HG03066 (cell line): ENCODE data around the gene ANKS3.
A peak's percentile ranks its signal among the peaks of the same experiment; 100 is the strongest.
"Not testable (repeated sequence)": the region's sequence is repeated elsewhere in the genome, so short reads cannot be mapped to it uniquely, and the experiment has no call there.

Experiments used
- ATAC-seq: cut with Tn5 transposase; IDR thresholded peaks from one replicate; pipeline ENCODE4 v1.9.1; 2021; ENCODE audit warnings: low read depth; ENCODE audit not compliant: unreplicated experiment

ANKS3 gene

DNA sequence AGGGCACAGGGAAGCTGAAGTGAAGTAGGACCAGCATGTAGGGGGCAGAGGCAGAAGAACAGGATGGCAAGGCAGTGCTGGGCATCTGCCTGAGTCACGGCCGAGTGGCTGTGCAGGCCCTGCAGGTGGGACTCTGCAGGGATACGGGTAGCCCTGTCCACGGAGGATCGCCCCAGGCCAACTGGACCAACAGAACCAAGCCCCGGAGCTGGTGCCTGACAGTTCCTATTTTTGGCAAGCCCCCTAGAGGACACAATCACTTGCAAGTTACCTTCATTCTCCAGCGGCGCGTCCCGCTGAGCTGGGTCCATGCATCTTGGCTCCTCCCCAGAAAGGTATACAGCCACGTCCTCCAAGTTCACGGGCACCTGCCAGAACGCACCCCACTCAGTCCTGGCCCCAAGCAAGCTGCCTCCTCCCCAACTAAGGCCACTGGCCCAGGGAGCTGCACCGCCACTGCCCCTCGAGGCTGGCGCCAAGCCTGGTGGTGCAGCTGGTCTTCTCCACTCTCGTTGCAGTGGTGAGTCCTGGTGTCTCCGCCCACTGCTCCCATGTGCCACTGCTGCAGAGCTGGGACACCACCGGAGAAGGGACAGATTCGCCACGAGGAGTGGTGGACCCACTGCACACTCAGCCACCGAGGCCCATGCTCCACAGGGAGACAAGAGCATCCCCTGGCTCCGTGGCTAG is 26.3 kb upstream of the ANKS3 start:
- no peak for ATAC-seq

DNA sequence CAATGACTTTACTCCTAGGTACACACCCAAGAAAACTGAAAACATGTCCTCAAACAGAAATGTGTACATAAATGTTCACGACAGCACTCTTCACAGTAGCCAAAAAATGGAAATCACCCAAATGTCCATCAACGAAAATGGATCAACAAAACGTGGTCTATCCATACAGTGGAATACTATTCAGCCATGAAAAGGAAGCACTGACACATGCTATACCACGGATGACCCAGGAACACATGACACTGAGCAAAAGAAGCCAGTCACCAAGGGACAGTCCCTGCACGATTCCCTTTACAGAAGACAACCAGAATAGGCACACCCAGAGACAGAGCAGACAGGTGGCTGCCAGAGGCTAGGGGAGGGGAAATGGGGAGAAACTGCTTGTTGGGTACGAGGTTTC is 21.6 kb upstream of the ANKS3 start:
- ATAC-seq = no peak

DNA sequence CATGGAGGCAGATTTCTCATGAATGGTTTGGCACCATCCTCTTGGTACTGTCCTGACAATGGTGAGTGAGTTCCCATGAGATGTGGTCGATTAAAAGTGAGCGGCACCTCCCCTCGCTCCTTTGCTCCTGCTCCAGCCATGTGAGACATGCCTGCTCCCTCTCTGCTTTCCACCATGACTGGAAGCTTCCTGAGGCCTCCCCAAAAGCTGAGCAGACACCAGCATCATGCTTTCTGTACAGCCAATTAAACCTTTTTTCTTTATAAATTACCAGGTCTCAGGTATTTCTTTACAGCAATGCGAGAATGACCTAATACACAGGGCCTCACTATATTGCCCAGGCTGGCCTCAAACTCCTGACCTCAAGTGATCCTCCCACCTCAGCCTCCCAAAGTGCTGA is 20.8 kb upstream of the ANKS3 start:
- ATAC-seq = no peak

DNA sequence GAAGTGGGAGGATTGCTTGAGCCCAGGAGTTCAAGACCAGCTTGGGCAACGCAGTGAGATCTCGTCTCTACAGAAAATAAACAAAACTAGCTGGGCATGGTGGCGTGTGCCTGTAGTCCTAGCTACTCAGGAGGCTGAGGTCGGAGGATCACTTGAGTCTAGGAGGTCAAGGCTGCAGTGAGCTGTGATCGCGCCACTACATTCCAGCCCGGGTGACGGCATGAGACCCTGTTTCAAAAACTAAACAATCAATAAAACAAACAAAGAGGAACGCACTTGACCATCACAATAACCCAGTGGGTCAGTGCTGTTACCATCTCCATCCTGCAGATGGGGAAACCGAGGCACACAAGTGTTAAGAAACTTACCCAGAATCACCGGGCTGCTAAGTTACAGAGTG is 19.2 kb upstream of the ANKS3 start:
- ATAC-seq = no peak

DNA sequence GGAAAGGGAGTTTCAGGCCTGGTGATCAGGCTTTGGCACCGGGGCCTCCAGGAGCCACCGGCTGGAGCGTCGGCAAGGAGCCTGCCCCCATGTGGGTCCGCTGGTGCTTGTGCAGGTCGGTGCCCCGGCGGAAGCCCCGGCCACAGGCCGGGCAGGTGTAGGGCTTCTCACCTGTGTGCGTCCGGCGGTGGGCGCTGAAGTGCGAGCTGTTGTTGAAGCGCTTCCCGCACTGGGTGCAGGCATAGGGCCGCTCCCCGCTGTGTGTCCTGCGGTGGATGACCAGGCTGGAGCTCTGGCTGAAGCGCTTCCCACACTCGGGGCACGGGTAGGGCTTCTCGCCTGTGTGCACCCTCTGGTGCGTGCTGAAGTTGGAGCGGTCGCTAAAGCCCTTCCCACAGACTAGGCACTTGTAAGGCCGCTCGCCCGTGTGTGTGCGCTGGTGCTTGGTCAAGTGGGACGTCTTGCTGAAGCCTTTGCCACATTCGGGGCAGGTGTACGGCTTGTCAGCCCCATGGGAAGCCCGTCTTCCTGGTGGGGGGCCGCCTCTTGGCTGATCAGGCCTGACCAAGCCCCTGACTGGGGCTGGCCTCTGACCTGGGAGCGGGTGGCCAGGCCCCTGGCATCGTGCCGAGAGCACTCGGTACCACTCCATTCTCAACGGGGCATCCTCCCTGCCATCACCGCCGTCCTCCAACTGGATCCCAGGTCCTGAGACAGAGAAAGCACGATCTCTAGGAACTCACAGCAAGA is 18.5 kb upstream of the ANKS3 start:
- ATAC-seq = no peak

DNA sequence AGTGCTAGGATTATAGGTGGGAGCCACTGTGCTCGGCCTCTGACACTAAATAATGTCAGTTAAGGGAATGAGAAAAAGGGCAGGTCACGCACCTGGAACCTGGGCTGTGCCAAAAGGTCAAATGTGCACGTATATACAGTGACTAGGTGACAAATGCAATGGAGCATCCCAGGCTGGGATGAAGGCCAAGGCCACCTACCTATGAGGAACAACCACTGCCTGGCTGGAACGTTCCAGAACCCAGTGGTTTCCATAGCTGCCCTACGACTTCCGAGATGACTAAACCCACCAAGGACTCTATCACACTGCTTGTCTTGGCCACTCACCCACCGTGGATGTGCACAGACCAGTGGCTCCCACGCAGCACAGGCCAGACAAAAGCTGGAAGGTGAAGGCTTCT is 16.8 kb upstream of the ANKS3 start:
- ATAC-seq = no peak

DNA sequence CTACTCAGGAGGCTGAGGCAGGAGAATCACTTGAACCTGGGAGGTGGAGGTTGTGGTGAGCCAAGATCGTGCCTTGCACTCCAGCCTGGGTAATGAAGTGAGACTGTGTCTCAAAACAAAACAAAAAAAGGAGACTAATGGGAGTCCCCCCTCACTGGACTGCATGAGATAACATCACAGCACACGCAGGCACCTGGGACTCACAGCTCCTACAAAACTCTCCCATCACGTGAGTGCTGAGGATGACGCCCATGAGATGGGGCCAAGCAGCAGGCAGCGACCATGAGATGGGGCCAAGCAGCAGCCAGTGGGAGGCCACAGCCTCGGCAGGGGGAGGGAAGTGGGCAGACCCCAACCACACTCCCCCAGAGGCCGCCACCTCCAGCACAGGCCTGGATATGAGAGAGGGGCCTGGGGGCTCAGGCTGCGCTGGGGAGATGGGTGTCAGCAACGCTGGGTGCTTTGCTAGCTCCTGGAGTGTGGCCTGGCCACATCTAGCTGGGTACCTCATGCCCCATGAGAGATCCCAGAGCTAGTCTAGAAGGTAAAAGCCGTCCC is 15.7 kb upstream of the ANKS3 start:
- ATAC-seq = no peak

DNA sequence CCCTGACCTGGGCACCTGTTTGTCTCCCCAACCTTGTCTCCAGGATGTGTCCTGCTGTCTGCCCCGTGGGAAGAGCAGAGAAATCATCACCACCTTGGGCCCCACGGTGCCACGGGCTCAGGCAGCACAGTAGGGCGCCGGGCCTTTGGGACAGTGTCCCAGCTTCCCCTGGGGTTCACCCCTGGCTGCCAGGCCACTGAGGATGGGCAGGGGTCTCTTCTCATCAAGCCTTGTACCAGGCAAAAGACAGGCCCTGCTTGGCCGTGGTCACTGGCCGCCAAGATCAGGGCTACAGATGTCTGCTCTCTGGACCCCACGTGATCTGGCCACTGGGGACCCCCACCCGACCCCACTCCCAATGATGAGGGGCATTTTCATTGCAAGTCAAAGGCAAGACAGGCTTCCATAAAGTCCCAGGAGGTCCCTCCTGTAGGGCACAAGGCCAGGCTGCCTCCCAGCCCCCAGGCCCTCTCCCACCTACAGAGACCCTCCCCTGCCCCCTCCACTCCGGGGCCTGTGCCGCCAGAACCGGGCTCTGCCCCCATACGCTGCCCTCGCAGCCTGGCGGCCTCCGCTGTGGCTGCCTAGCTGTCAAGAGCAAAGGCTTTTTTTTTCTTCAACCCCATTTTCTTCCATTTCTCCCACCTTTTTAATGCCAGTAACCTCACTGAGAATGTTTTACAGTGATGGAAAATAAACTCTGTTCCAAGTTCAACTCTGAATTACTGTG is 14.8 kb upstream of the ANKS3 start:
- no peak for ATAC-seq

DNA sequence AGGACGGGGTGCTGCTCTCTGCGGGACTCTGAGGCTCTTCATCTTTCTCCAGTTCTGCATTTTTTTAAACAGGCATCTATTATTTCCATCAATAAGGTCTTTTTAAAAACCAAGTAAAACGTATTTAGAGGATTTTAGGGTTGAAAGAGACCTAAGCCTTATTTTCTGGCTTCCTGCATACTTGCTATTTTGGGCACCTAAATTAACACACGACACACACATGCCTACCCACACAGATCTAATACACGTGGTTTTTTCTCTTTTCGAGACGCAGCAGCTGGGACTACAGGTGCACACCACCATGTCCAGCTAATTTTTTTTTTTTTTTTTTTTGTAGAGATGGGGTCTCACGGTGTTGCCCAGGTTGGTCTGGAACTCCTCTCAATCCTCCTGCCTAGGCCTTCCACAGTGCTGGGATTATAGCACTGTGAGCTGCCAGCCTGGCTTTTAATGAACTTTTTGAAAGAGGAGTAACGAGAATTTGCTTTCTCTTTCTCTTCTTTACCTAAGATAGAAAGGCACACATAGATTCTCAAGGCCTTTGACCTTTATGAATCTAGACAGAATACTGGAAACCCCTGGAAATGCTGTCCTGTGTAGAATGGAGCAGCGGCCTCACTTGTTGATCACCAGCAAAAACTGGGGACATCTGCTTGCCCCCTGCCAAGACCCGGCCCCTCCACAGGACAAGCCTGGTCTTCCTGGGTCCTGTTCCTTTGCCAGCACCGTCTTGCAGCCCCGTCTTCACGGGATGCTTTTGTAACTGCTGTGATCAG is 14.0 kb upstream of the ANKS3 start:
- ATAC-seq = no peak

DNA sequence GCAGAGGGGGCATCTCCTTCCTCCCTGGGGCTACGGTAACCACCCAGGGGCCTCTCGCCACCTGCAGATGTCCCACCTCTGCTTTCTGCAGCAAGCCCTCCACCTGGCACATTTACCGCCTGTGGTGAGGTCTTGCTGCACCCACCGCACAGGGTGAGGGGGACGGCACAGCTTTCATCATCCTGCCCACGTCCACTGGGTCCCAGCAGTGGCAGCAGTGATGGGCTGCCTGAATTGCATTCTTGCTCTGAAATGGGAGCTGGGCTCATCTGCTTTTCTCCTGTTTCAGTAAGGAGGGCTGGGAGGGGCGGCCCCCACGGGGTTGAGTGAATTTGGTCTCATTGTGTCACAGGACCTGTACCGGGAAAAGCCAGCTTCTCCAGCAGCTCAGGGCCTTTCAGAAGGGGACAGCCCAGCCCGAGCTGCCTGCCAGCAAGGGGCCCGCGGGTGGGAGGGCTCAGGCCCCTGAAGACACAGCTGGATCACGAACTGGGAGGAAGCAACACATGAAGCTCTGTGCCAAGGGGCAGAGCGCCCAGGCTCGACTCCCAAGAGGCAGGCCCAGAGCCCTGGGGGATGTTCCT is 13.0 kb upstream of the ANKS3 start:
- no peak for ATAC-seq

DNA sequence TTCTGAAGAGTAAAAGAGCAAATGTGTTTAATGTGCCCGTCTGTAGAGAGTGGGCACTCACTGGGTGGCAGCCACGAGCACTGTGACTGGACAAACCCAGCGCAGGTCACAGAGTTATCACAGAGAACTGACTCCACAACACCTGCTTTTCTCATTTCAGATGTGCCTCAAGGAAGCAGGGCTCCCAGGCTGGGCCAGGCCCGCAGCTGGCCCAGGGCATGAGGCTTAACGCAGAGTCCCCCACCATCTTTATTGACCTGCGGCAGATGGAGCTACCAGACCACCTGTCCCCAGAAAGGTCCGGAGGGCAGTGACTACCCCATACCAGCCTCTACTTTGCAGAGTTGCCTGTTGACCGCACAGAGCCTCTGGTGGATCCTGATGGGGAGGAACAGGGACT is 12.1 kb upstream of the ANKS3 start:
- ATAC-seq = no peak

DNA sequence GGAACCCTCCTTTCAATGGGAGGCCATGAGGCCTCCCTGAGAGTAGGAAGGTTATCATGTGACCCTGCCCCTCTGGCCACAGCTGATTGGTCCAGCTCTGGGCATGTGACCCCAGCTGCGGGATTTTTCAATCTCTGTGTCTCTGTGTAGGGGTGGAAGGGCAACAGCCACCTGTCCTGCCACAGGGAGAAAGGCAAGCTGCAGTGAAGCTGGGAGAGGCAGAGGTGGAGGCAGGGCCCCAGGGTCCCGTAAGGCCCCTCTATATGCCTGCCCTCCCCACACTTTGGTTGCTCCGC is 11.2 kb upstream of the ANKS3 start:
- no peak for ATAC-seq

DNA sequence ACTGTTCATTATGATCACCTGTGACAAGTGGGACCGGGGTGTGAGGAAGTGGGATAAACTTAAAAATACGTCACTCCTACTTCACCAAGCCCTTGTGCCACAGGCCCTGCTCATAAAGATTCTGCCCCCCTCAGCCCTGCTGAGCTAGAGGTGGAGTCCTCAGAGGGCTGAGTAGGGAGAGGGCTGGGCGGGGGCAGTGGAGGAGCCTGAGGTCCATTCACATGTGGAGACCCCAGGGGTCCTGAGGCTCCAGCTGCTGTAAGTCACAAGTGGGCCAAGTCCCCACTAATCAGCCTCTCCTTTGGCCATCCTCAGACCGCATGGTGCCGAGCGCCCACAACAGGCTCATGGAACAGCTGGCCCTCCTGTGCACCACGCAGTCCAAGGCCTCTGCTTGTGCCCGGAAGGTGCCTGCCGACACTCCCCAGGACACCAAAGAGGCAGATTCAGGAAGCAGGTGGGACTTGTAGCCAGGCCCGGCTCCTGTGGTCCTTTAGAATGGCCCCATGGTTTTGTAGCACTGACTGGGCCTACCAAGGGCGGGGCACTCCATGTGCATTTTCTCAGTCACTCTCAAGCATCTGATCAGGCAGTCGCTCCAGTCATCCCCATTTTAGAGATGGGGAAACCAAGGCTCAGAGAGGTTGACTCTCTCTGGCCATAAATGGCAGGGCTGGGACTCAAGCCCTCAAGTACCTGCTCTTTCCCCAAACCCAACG is 10.6 kb upstream of the ANKS3 start:
- ATAC-seq = no peak

DNA sequence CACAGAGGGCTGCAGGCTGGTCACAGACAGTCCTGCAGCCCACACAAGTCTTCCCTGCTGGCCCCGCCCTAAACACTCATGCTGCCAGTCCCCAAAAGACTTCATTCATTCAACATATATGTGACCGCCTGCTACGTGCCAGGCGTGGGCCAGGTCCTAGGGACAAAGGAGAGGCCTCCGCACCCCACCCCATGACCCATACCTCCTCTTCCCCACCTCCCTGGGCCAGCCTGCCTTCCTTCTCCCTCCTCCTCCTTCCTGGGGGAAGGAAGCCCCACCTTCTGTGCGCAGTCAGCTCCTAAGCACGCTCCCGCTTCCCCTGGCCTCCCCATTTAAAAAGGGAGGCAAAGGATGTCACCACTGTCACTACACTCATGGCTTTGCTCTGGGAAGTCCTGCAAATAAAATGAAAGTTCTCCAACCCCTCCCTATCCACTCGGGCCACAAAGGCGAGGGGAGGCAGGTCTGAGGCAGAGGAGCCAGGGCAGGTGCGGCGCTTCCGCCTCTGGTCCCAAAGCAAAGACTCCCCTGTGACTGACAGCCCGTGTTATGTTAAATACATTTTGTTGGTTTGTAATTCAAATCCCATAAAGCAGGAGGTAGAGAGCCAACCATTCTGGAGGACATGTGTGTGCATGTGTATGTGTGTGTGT is 9.3 kb upstream of the ANKS3 start:
- no peak for ATAC-seq

DNA sequence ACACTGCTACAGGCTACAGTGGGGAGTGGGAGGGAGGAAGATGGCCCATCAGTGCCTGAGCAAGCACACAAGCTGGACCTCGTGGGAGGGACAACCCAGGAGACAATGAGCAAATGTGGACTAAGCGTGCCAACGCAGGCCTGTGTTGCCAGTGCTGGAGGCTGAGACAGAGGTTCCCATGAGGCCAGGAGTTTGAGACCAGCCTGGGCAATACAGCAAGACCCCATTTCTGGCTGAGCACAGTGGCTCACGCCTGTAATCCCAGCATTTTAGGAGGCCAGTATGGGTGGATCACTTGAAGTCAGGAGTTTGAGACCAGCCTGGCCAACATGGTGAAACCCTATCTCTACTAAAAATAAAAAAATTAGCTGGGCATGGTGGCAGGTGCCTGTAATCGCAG is 4.3 kb upstream of the ANKS3 start:
- not testable (repeated sequence) for ATAC-seq

DNA sequence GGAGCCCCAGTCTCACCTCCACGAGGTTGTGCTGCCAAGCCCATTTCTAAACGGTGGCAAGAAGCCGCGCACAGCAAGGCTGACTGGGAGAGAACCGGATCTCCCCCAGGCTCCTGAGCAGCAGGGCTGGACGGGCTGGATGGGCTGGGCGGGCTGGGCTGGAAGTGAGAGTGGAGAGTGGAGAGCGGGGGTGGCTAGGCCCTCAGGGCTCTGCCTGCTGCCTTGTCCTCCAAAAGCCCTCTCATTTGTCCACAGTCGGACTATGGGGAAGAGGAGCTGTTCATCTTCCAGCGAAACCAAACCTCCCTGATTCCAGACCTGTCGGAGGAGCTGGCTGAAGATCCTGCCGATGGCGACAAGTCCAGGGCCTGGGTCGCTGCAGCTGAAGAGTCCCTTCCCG is 3.5 kb upstream of the ANKS3 start:
- ATAC-seq = no peak

DNA sequence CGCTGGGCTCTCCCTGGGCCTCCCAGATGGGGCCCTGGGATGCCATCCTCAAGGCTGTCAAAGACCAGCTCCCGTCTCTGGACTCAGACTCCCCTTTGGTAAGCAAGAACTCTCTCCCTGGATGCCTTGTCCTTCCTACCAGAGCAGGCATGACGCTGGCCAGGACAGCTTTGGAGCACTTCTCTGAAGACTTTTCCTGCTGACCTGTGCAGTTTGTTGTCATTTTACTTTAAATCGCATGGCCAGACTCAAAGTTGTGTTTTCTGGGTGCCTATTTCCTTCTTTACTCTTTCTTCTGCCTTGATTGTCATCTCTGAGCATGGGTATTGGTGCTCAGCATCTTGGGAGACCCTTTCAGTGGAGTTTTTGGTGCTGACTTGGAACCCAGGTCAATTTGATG is 2.5 kb upstream of the ANKS3 start:
- ATAC-seq = no peak

DNA sequence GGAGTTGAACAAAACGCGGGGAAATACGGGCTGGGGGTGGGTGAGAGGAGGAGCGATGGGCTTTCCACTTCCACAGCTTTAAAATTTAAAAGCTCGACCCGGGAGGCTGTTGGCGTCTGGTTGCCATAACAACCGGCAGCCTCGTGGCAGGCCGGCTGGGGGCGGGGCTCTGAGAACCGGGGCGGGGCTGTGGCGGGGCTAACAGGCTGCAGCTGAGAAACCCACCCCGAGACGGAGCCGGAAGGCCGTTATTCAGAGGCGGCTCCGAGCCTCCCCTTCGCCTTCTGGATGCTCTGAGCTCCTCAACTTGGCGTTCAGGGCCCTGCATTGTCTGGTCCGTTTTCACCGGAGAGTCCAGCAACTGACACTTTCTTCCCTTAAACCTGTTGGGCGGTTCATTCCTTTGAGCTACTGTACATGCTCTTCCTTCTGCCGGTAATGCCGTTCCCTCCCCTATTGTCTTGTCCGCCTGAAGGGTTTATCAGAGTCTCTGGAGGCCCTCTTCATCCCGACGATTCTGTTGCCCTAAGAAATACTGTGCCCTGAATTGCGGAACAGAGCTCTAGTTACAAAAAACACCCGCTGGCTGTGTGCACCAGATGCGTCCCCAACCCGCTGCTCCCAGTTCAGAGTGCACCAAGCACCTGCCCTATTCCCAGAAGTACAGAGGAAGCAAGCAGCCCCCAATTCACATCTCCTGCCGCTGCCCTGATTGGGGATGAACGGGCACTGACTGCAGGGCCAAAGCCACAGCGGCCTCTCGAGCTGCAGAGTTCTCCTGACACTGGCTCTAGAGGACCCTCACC is 862 bp upstream of the ANKS3 start:
- ATAC-seq = peak; percentile 70

DNA sequence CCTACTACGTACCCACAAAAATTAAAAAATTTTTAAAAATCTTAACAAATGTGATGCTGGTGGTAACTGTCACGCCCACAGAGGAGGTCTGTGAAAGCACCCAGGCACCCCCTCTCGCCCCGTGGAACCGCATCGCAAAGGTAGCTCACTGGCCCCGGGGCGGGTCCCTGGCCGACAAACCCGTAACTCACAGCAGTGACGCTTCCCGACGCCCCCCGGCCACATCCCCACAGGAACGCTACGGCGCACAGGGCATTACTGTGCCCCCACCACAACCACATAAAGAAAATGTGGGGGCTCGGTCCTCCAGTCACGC is 366 bp downstream of the ANKS3 start:
- ATAC-seq = peak; percentile 3
